HG02642 (cell line): ENCODE results near the gene MRPL27.
"Not testable (repeated sequence)": the region's sequence is repeated elsewhere in the genome, so short reads cannot be mapped to it uniquely, and the experiment has no call there.

Source experiments
- ATAC-seq: cut with Tn5 transposase; IDR thresholded peaks from one replicate; pipeline ENCODE4 v1.9.1; 2021; ENCODE audit warnings: mild to moderate bottlenecking; ENCODE audit not compliant: unreplicated experiment, poor library complexity

Gene MRPL27

GRCh38 chr17:50372758-50373556 lies at the start of gene MRPL27, which contains the start of gene EME1:
Gene MRPL27 (minus strand): TSS chr17:50373184. CDS start chr17:50373170, 14 bp downstream.
Gene EME1 (plus strand): TSS chr17:50373229. CDS start chr17:50375209, 1,980 bp downstream.
- ATAC-seq = peak; percentile 89

DNA sequence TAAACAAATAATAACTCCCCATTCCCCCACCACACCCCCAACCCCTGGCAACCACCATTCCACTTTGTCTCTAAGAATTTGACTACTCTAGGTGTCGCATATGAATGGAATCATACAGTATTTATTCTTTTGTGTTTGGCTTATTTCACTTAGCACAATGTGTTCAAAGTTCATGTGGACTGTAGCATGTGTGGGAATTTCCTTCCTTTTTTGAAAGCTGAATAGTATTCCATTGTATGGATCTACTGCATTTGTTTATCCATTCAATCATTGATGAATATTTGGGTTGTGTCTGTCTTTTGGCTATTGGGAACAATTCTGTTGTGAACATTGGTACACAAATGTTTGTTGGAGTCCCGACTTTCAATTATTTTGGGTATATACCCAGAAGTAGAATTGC lies 49.8 kb upstream of the MRPL27 start:
- no peak for ATAC-seq

DNA sequence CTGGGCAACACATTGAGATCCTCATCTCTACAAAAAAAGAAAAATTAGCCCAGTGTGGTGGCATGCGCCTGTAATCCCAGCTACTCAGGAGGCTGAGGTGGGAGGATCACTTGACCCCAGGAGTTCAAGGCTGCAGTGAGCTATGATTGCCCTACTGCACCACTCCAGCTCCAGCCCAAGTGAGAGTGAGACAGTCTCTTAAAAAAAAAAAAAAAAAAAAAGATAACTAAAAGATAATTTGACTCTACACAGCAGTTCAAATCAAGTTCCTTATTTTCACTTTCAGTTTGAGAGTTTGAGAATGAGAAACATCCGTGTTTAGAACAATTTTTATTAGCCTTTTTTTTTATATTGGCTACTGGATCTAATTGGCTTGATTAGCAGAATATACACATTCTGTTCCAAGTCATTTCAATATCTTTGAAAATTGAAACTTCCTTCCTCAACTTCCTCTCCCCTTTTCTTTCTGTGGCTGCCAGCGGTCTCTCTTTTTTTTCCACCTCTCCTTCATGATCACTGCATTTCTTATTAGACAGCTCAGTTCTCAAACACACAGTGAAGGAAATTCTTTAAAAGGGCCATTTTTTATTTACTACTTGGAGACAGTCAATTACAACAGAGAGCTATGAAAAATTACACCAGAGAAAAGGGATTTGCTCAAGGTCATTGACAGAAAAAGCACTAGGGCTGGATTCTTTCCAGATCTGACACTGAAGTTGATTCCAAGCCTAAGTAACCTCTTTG lies 48.5 kb upstream of the MRPL27 start:
- ATAC-seq = no peak

DNA sequence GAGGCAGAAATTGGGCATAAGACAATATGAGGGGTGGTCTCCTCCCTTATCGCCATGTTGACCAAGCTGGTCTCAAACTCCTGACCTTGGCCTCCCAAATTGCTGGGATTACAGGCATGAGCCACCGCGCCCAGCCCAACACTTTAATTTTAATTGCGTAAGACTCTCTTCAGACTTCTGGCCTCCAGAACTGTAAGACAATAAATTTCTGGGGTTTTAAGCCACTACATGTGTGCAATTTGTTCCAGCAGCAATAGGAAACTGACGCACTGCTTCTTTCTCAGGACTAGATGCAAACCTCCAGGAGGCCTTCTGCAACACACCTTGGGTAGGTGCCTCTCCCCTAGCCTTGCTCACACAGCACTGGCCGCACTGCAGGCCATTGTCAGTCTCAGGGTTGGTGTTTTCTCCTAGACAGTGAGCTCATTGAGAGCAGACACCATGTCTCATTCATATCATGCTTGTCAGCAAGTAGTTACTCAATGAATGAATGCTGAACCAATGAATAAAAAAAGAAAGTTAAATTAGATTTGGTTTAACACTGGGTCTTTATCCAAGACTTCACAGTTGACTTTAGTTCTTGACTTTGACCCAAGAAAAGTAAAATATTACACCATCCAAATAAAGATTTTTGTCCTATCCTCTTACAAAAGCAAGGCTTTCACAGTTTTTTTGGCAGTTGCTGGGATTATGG lies 47.6 kb upstream of the MRPL27 start:
- ATAC-seq = no peak

DNA sequence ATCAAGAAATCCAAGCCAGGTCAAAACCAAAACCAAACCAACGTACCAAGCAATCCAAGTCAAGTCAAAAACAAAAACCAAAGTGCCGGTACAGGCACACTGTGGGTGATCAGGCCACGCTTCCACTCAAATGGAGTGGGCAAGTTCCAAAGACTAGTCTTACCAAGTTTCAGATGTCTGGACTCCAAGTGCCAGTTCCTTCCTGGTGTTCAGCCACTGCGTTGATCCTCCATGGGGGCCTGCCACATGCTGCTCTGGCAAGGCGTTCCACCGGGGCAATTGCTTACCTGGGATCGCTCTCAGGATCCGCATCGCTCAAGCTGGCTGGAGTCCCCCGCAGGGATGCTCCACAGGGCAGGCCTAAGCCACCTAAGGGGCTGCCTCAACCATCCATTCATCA lies 46.6 kb upstream of the MRPL27 start:
- ATAC-seq = not testable (repeated sequence)

DNA sequence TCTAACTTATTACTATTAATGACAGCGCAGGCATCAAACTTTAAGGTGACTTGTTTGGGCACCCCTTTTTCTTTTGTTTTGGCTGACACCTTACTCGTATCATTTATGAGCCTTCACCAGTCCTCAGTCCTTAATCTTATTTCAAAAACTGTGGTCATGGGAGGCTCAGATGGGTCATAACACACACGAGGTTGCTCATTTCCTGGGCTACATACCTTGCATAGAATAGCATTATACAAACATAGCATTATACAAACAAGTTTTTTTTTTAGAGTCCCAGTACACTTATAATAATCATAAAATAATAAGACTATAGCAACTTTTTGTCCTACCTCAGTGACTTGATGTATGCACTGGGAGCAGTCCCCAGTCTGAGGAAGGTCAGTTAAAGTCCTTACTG lies 41.8 kb upstream of the MRPL27 start:
- no peak for ATAC-seq

DNA sequence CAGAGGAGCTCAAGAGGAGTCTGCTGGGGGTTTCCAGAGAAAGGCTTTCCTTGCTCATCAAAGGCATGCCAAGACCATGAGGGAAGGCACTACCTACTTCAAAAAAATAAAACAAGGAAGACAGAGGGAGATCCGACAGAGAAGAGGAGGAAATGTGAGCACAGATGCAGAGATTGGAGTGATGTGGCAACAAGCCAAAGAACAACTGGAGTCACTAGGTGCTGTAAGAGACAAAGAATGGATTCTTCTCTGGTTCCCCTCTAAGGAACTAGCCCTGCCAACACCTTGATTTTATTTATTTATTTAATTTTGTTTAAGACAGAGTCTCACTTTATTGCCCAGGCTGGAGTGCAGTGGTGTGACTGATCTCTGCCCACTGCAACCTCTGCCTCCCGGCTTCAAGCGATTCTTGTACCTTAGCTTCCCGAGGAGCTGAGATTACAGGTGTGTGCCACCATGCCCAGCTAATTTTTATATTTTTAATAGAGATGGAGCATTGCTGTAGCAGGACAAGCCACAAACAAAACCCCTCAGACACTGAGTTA lies 39.3 kb upstream of the MRPL27 start:
- ATAC-seq = no peak

GRCh38 chr17:50407921-50408320 lies 34.9 kb upstream of the MRPL27 start:
- no peak for ATAC-seq

- no peak for ATAC-seq
These were observed 33.6 kb upstream of the MRPL27 start for GRCh38 chr17:50406578-50406977.

GRCh38 chr17:50405351-50405750 lies 32.4 kb upstream of the MRPL27 start:
- ATAC-seq = not testable (repeated sequence)

DNA sequence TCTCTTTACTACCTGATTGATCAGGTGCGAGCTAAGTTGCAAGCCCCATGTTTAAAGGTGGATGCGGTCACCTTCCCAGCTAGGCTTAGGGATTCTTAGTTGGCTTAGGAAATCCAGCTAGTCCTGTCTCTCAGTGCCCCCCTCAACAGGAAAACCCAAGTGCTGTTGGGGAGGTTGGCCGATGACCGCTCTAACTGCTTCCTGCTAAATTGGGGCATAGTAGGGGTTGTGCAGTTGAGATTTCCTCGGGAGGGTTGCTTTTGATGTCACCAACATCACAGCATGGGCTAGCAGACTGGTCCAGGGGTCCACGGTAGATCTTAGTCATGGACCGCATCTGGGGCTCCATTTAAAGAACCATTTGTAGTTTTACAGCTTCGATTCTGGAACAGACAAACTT lies 26.6 kb upstream of the MRPL27 start:
- ATAC-seq = not testable (repeated sequence)

DNA sequence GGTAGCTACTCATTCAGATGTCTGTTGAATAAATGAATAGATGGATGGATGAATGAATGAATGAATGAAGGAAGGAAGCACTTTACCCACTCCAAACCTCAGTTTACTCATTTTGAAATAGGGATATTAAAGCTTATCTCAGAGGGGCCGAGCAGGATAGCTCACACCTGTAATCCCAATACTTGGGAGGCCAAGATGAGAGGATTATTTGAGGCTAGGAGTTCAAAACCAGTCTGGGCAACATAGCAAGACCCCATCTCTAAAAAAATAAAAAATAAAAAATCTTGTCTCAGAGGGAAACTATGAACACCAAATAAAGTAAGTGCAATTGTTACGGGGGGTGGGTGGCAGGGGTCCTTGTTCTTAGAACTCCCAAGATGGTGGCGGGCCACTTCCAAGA lies 25.7 kb upstream of the MRPL27 start:
- not testable (repeated sequence) for ATAC-seq

- no peak for ATAC-seq
These were observed 24.9 kb upstream of the MRPL27 start for GRCh38 chr17:50397919-50398285.

DNA sequence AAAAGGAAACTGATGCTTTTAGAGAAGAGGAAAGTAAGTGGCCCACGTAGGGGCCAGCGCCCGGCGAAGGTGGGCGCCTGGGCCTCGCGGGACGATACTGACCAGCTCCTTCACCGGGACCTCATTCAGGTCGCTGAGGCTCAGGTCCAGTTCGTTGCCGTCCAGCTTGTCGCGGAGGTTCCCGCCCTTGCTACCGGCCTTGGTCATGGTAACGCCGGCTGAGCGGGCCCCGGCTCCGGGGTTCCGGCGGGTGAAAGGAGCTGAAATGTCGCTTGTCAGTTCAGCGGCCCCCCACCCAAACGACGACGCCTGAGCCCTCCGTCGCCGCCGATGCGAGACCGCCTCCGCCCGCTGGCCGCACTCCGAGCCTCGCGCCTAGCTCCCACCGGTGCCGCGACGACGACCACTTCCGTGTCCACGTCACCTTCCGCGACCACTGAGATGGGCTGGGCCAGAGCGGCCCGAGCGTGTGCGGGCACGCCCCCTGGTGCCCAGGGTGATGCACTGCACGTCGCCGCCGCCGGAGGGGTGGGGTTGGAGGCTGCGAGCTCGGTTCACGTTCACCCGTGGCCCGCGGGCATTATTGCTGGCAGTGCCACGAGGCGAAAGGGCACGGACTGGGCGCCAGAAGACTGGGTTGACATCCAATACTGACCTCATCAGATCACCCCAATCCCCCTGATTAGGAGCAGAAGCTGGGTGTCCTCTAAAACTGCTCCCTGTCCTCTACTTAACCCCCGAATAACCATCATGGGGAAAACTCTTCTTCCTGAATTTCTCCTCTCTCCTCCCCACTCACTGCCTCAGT lies 24.3 kb upstream of the MRPL27 start, which contains the start of gene LRRC59:
TSS of gene LRRC59 (minus strand) at position 413 of the 808 bp plus-strand sequence. CDS start at position 207, 206 bp downstream.
- ATAC-seq = peak; percentile 95

- no peak for ATAC-seq
These were observed 23.5 kb upstream of the MRPL27 start for GRCh38 chr17:50396261-50397110.

DNA sequence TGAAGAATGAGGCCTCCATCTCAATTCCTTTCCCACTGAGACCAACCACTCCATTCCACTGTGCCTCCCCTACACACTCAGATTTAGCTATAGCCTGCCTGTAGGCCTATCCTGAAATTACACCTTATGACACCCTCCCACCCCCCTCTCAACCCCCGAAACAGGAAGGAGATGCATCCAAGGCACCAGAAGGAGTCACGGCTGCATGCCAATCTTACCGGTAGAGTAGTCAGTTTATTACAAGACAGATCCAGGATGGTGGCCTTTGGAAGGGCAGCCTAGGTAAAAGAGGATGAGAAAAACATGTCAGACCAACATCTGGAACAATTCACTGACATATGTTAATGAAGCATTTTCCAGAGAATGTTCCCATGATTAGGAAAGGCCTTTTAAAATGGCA lies 21.7 kb upstream of the MRPL27 start:
- ATAC-seq = no peak

DNA sequence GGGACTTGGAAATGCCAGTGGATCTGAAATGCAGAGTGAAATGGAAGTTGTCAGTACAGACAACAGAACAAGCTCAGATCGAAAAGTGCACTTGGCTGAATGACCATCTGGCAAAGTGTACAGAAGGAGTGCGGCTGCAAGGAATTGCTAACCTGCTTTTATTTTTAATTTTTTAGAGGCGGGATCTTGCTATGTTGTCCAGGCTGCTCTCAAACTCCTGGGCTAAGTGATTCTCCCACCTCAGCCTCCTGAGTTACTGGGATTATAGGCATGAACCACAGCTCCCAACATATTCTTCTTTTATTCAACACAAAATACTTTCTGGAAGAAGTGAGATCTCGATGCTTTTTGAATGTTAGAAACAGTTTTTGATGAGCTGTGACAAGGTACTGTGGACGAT lies 20.7 kb upstream of the MRPL27 start:
- no peak for ATAC-seq

GRCh38 chr17:50392621-50393020 lies 19.6 kb upstream of the MRPL27 start:
- no peak for ATAC-seq

DNA sequence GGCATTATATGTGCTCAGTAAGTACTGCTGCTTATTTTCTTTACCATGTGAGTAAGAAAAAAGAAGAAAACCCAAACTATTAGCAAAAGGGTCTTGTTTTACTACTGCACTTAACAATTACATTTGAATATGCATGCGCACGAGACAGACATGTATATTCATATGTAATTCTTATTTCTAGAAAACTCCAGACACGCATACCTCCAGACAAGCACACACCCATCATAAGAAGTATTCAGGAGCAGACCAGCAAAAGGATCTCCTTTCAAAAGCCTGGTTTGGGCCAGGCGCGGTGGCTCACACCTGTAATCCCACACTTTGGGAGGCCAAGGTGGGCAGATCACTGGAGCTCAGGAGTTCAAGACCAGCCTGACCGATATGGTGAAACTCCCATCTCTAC lies 16.6 kb upstream of the MRPL27 start:
- ATAC-seq = no peak
